ENCODE results near the gene XIRP2.

DNA sequence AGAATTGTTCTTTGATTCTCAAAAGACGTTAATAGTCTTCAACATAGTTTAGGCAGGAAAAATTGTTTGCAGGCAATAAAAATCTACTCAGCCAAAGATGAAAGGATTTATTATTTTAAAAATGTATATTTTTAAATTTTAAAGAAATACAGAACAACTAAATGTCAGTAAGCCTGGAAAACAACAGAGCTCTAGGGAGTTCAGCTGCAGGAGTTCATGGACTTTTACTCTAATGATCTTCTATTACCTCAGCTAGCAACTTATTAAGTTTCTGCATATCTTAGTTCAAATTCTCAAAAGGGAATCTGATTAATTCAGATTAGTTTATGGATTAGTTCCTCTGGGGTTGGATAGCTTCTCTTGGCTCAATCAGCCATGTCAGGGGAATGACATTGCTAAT lies 17.9 kb upstream of the XIRP2 start:
- TF ChIP-seq EZH2 (IDR thresholded peaks at IDR 0.05) (no peak), POLR2AphosphoS5 (IDR thresholded peaks at IDR 0.05; ENCODE audit: borderline replicate concordance, low read depth, low read length) (no peak), FOXP2 (optimal IDR thresholded peaks at IDR 0.05; ENCODE audit: control extremely low read depth, extremely low read length, insufficient read depth) (no peak)

Data from SK-N-MC (cell line).